WTC11 (cell line): ENCODE results near the gene IGSF6. TPM values are rescaled to one million over a fixed set of nuclear protein-coding genes. Genes with fewer than 3 reads are reported as not detected.
A peak's percentile ranks its signal among the peaks of the same experiment; 100 is the strongest.

Experiments
- ATAC-seq: fragments of 200-7000 bp; cut with Tn5 transposase; 2 replicates; pipeline ENCODE4 v1.10.0; 2021; ENCODE audit warnings: mild to moderate bottlenecking, moderate library complexity
- CTCF ChIA-PET: fragments of 300-600 bp; sonication (Branson Sonifier 250); formaldehyde crosslinking; loops from one replicate; lab custom pipeline; 2021; ENCODE audit warnings: antibody characterized with exemption; lab: Charles Lee
- POLR2A ChIA-PET: fragments of 350-600 bp; sonication (Branson Sonifier 250); formaldehyde crosslinking; loops from one replicate; lab custom pipeline; 2021; ENCODE audit warnings: antibody characterized with exemption; lab: Charles Lee
- DNase-seq: peaks from one replicate; pipeline ENCODE4 v3.0.0; 2021; ENCODE audit warnings: low spot score
- H3K27ac Mint-ChIP-seq: 2 replicates; pipeline ENCODE4 v1.8.0; 2021; ENCODE audit warnings: mixed read lengths
- H3K27me3 Mint-ChIP-seq: 2 replicates; pipeline ENCODE4 v1.8.0; 2021; ENCODE audit warnings: low read depth, mild to moderate bottlenecking, moderate library complexity, mixed read lengths
- H3K36me3 Mint-ChIP-seq: 2 replicates; pipeline ENCODE4 v1.8.0; 2021; ENCODE audit warnings: mixed read lengths
- H3K4me1 Mint-ChIP-seq: 2 replicates; pipeline ENCODE4 v1.8.0; 2022; ENCODE audit warnings: mixed read lengths
- H3K4me3 Mint-ChIP-seq: 2 replicates; pipeline ENCODE4 v1.8.0; 2021; ENCODE audit warnings: mild to moderate bottlenecking, moderate library complexity, mixed read lengths
- H3K9me3 Mint-ChIP-seq: 2 replicates; pipeline ENCODE4 v1.8.0; 2021; ENCODE audit warnings: mixed read lengths
- ATF1 ChIP-seq: sonication (generic); formaldehyde crosslinking; IDR thresholded peaks from 2 replicates; pipeline ENCODE4 v1.8.1; 2023; ENCODE audit warnings: mild to moderate bottlenecking, moderate library complexity, missing genetic modification reagents
- CREM ChIP-seq: sonication (generic); formaldehyde crosslinking; IDR thresholded peaks from 2 replicates; pipeline ENCODE4 v1.8.1; 2022; ENCODE audit warnings: mild to moderate bottlenecking, missing genetic modification reagents, moderate library complexity
- FOXK1 ChIP-seq: sonication (generic); formaldehyde crosslinking; IDR thresholded peaks from 2 replicates; pipeline ENCODE4 v1.8.0; 2022; ENCODE audit warnings: mild to moderate bottlenecking, moderate library complexity, missing genetic modification reagents
- FOXP1 ChIP-seq: sonication (generic); formaldehyde crosslinking; IDR thresholded peaks from 2 replicates; pipeline ENCODE4 v1.8.0; 2022; ENCODE audit warnings: missing genetic modification reagents, mild to moderate bottlenecking, moderate library complexity, borderline replicate concordance
- IRF2 ChIP-seq: sonication (generic); formaldehyde crosslinking; IDR thresholded peaks from 2 replicates; pipeline ENCODE4 v1.8.0; 2022; ENCODE audit warnings: low read depth, missing genetic modification reagents, borderline replicate concordance
- JUN ChIP-seq: sonication (generic); formaldehyde crosslinking; IDR thresholded peaks from 2 replicates; pipeline ENCODE4 v1.8.0; 2023; ENCODE audit warnings: mild to moderate bottlenecking, missing genetic modification reagents
- MYBL2 ChIP-seq: sonication (generic); formaldehyde crosslinking; IDR thresholded peaks from 2 replicates; pipeline ENCODE4 v1.8.1; 2023; ENCODE audit warnings: mild to moderate bottlenecking, moderate library complexity, missing genetic modification reagents
- NFYB ChIP-seq: sonication (generic); formaldehyde crosslinking; conservative IDR thresholded peaks from 2 replicates; pipeline ENCODE4 v1.8.0; 2022; ENCODE audit warnings: low read depth, missing genetic modification reagents
- TEAD4 ChIP-seq: sonication (generic); formaldehyde crosslinking; IDR thresholded peaks from 2 replicates; pipeline ENCODE4 v1.8.0; 2022; ENCODE audit warnings: mild to moderate bottlenecking, missing genetic modification reagents
- TP53 ChIP-seq: sonication (generic); formaldehyde crosslinking; IDR thresholded peaks from 2 replicates; pipeline ENCODE4 v1.8.1; 2023; ENCODE audit warnings: mild to moderate bottlenecking, missing genetic modification reagents
- ZBTB21 ChIP-seq: sonication (generic); formaldehyde crosslinking; IDR thresholded peaks from 2 replicates; pipeline ENCODE4 v1.8.1; 2023; ENCODE audit warnings: mild to moderate bottlenecking, missing genetic modification reagents, borderline replicate concordance
- ZNF138 ChIP-seq: sonication (generic); formaldehyde crosslinking; conservative IDR thresholded peaks from 2 replicates; pipeline ENCODE4 v1.8.1; 2022; ENCODE audit warnings: mild to moderate bottlenecking, moderate library complexity, missing genetic modification reagents
- ZNF219 ChIP-seq: sonication (generic); formaldehyde crosslinking; IDR thresholded peaks from 2 replicates; pipeline ENCODE4 v1.8.0; 2023; ENCODE audit warnings: missing genetic modification reagents, mild to moderate bottlenecking, borderline replicate concordance
- ZNF317 ChIP-seq: sonication (generic); formaldehyde crosslinking; IDR thresholded peaks from 2 replicates; pipeline ENCODE4 v1.8.1; 2023; ENCODE audit warnings: low read depth, mild to moderate bottlenecking, moderate library complexity, missing genetic modification reagents, borderline replicate concordance
- ZNF396 ChIP-seq: fragments of 250-450 bp; sonication (Bioruptor Pico); IDR thresholded peaks from 2 replicates; pipeline ENCODE4 v1.8.0; 2021; ENCODE audit warnings: mild to moderate bottlenecking, moderate library complexity, borderline replicate concordance
- total RNA-seq: library from RNA; stranded (reverse); gene quantifications from 3 replicates; pipeline ENCODE4 v1.2.3, GENCODE V29; 2021
- TF ChIP-seq, protein P1 (sequence below): sonication (generic); formaldehyde crosslinking; IDR thresholded peaks from 2 replicates; pipeline ENCODE4 v1.8.0; 2022; ENCODE audit warnings: mild to moderate bottlenecking, missing genetic modification reagents
- TF ChIP-seq, protein P2 (sequence below): sonication (generic); formaldehyde crosslinking; IDR thresholded peaks from 2 replicates; pipeline ENCODE4 v1.8.1; 2023; ENCODE audit warnings: mild to moderate bottlenecking, missing genetic modification reagents
- TF ChIP-seq, protein P3 (sequence below): sonication (generic); formaldehyde crosslinking; IDR thresholded peaks from 2 replicates; pipeline ENCODE4 v1.8.1; 2022; ENCODE audit warnings: mild to moderate bottlenecking, missing genetic modification reagents, moderate library complexity, borderline replicate concordance
- TF ChIP-seq, protein P4 (sequence below): sonication (generic); formaldehyde crosslinking; IDR thresholded peaks from 2 replicates; pipeline ENCODE4 v1.8.1; 2022; ENCODE audit warnings: mild to moderate bottlenecking, moderate library complexity, missing genetic modification reagents
- TF ChIP-seq, protein P5 (sequence below): sonication (generic); formaldehyde crosslinking; conservative IDR thresholded peaks from 2 replicates; pipeline ENCODE4 v1.8.1; 2023; ENCODE audit warnings: mild to moderate bottlenecking, low read depth, missing genetic modification reagents, moderate library complexity

IGSF6 gene
- total RNA-seq, 1 experiment from 2014 or later, result not detected

DNA sequence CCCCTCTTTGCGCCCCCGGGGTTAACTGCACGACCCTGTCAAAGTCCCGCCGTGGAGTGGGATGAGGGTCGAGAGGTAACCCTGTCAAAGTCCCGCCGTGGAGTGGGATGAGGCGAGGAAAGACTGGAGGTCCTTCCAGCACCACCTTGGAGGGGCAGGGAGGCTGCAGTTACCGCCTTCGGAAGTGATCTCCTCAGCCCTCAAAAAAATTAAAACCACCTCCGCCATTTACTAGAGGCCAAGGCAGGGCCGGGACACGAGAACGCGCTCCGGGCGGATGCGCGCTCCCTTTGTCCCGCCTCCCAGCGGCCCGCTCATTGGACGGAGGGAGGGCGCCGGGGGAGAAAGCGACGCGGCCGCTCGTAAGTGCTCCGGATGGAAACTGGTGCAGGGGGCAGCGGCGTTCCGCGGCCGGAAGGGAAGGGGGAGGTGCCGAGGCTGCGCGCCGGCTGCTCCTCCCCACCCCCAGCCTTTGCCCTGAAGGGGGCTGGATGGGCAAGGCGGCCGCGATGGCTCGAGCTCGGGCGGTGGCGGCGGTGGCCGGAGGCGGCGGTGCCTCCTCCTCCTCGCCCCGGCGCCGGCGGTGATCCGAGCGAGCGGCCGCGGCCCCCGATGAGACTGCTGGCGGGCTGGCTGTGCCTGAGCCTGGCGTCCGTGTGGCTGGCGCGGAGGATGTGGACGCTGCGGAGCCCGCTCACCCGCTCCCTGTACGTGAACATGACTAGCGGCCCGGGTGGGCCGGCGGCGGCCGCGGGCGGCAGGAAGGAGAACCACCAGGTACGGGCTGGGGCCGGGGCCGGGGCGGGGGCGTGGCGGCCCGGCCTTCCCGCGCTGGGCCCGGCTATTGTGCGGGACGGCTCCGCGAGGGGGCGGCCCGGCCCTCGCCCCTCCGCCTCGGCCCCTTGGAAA, 53.0 kb downstream of the IGSF6 start, which contains the start of gene METTL9 (continued):
- TF ChIP-seq FOXK1 (CRISPR knock-in tag), result peak; percentile 89

DNA sequence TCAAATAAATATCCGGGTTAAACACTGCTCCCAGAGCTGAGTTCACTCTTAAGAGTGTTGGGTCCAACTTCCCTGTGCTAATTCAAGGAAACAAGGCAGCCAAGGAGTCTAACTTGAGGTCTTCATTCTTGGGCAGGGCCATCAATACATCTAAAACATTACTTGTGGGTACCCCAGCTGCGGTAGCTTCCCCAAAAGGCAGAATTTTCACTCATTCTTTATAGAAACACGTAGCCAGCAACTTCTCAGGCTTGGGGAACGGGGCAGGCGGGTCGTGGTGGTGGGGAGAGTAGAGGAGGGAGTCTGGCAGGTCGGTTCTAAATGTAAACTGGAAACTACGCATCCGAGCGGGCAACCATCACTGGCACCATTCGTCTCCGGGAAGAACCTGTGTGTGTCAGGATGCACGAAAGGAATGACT, 53.7 kb downstream of the IGSF6 start:
- TF ChIP-seq, protein P1, sequence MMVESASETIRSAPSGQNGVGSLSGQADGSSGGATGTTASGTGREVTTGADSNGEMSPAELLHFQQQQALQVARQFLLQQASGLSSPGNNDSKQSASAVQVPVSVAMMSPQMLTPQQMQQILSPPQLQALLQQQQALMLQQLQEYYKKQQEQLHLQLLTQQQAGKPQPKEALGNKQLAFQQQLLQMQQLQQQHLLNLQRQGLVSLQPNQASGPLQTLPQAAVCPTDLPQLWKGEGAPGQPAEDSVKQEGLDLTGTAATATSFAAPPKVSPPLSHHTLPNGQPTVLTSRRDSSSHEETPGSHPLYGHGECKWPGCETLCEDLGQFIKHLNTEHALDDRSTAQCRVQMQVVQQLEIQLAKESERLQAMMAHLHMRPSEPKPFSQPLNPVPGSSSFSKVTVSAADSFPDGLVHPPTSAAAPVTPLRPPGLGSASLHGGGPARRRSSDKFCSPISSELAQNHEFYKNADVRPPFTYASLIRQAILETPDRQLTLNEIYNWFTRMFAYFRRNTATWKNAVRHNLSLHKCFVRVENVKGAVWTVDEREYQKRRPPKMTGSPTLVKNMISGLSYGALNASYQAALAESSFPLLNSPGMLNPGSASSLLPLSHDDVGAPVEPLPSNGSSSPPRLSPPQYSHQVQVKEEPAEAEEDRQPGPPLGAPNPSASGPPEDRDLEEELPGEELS, result no peak
- TF ChIP-seq, protein P2, sequence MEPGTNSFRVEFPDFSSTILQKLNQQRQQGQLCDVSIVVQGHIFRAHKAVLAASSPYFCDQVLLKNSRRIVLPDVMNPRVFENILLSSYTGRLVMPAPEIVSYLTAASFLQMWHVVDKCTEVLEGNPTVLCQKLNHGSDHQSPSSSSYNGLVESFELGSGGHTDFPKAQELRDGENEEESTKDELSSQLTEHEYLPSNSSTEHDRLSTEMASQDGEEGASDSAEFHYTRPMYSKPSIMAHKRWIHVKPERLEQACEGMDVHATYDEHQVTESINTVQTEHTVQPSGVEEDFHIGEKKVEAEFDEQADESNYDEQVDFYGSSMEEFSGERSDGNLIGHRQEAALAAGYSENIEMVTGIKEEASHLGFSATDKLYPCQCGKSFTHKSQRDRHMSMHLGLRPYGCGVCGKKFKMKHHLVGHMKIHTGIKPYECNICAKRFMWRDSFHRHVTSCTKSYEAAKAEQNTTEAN (CRISPR knock-in tag), result no peak
- TF ChIP-seq, protein P3, sequence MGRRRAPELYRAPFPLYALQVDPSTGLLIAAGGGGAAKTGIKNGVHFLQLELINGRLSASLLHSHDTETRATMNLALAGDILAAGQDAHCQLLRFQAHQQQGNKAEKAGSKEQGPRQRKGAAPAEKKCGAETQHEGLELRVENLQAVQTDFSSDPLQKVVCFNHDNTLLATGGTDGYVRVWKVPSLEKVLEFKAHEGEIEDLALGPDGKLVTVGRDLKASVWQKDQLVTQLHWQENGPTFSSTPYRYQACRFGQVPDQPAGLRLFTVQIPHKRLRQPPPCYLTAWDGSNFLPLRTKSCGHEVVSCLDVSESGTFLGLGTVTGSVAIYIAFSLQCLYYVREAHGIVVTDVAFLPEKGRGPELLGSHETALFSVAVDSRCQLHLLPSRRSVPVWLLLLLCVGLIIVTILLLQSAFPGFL (CRISPR knock-in tag), result no peak
- no peak for TF ChIP-seq TP53 (CRISPR knock-in tag)
- TF ChIP-seq ZNF396, result no peak
- TF ChIP-seq JUN (CRISPR knock-in tag), result no peak
- TF ChIP-seq, protein P4, sequence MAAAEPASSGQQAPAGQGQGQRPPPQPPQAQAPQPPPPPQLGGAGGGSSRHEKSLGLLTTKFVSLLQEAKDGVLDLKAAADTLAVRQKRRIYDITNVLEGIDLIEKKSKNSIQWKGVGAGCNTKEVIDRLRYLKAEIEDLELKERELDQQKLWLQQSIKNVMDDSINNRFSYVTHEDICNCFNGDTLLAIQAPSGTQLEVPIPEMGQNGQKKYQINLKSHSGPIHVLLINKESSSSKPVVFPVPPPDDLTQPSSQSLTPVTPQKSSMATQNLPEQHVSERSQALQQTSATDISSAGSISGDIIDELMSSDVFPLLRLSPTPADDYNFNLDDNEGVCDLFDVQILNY (CRISPR knock-in tag), result no peak
- TF ChIP-seq IRF2 (CRISPR knock-in tag), result no peak
- H3K27me3 Mint-ChIP-seq, result peaks cover 8% of the 10 kb centered on the region
- peak overlapping the region; percentile 84 for H3K4me3 Mint-ChIP-seq
- no peaks in the 10 kb centered on the region for H3K36me3 Mint-ChIP-seq
- H3K4me1 Mint-ChIP-seq, result peaks cover 17% of the 10 kb centered on the region
- ChIA-PET POLR2A (interaction anchor here (0.6 kb wide), 4 partner anchors 36 to 1881 kb away, joined by 3 to 5 read pairs (median 3); partner anchors contain the start of genes IQCK and KNOP1), CTCF (interaction anchor here (0.6 kb wide), 1 partner anchor 43 kb away, joined by 3 read pairs; no protein-coding TSS in a partner anchor)
- H3K9me3 Mint-ChIP-seq, result no peaks in the 10 kb centered on the region
- H3K27ac Mint-ChIP-seq, result peak overlapping the region; percentile 42
- peak; percentile 1; the same call in 1 of the 2 replicates for ATAC-seq
- peak; percentile 24 for DNase-seq

DNA sequence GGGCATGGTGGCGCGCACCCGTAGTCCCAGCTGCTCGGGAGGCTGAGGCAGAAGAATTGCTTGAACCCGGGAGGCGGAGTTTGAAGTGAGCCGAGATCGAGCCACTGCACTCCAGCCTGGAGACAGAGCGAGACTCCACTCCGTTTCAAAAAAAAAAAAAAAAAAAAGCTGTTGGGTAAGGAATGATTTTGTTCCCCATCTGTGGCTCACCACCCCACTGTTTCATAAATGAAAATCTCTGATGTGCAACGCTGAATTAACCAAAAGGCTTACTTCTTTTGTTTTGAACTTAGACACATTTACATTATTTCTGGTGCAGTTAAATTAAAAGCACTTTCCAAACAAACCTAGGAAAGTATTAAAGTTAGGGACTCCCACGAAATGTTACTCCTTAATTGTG, 54.2 kb downstream of the IGSF6 start:
- no peaks in the 10 kb centered on the region for H3K9me3 Mint-ChIP-seq
- peak overlapping the region; percentile 84 for H3K4me3 Mint-ChIP-seq
- ChIA-PET POLR2A (interaction anchor here (0.6 kb wide), 4 partner anchors 37 to 1880 kb away, joined by 3 to 5 read pairs (median 3); partner anchors contain the start of genes IQCK and KNOP1), CTCF (interaction anchor here (0.6 kb wide), 1 partner anchor 42 kb away, joined by 3 read pairs; no protein-coding TSS in a partner anchor)
- peak overlapping the region; percentile 42; the same call in 1 of the 2 replicates for H3K27ac Mint-ChIP-seq
- ATAC-seq (no peak), DNase-seq (no peak)
- H3K4me1 Mint-ChIP-seq, result peaks cover 17% of the 10 kb centered on the region
- H3K36me3 Mint-ChIP-seq, result no peaks in the 10 kb centered on the region
- TF ChIP-seq ZNF219 (CRISPR knock-in tag), result no peak
- no peak for TF ChIP-seq CREM (CRISPR knock-in tag)
- TF ChIP-seq ZNF138, result no peak
- no peak for TF ChIP-seq TP53 (CRISPR knock-in tag)
- no peak for TF ChIP-seq ZNF317 (CRISPR knock-in tag)
- TF ChIP-seq JUN (CRISPR knock-in tag), result no peak
- TF ChIP-seq MYBL2 (CRISPR knock-in tag), result no peak
- TF ChIP-seq FOXK1 (CRISPR knock-in tag), result no peak
- TF ChIP-seq, protein P1, result no peak
- TF ChIP-seq TEAD4 (CRISPR knock-in tag), result no peak
- TF ChIP-seq ZBTB21, result no peak
- no peak for TF ChIP-seq NFYB (CRISPR knock-in tag)
- TF ChIP-seq, protein P5, sequence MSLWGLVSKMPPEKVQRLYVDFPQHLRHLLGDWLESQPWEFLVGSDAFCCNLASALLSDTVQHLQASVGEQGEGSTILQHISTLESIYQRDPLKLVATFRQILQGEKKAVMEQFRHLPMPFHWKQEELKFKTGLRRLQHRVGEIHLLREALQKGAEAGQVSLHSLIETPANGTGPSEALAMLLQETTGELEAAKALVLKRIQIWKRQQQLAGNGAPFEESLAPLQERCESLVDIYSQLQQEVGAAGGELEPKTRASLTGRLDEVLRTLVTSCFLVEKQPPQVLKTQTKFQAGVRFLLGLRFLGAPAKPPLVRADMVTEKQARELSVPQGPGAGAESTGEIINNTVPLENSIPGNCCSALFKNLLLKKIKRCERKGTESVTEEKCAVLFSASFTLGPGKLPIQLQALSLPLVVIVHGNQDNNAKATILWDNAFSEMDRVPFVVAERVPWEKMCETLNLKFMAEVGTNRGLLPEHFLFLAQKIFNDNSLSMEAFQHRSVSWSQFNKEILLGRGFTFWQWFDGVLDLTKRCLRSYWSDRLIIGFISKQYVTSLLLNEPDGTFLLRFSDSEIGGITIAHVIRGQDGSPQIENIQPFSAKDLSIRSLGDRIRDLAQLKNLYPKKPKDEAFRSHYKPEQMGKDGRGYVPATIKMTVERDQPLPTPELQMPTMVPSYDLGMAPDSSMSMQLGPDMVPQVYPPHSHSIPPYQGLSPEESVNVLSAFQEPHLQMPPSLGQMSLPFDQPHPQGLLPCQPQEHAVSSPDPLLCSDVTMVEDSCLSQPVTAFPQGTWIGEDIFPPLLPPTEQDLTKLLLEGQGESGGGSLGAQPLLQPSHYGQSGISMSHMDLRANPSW (CRISPR knock-in tag), result no peak
- no peak for TF ChIP-seq FOXP1 (CRISPR knock-in tag)
- no peak for TF ChIP-seq ATF1 (CRISPR knock-in tag)
- TF ChIP-seq, all 79 proteins: peak for 0
- H3K27me3 Mint-ChIP-seq, result peaks cover 8% of the 10 kb centered on the region
